Measurements from ENCODE around the gene PNPLA1.

DNA sequence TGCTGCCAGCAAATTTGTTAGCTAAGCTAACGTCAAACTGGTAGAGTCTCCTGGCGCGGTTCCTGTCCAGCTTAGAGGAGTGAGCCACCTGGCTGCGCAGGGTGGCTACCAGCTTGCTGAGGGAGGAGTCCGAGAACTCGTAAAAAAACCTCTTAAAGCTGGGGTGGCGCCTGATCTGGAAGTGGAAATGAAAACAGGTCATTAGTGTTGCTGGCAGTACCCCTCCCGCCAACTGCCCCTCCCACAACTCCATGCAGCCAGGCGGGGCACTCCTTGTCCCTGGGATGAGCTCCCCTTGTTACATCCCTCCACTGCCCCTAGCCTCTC, 49.5 kb downstream of the PNPLA1 start:
- TF ChIP-seq CTCF (optimal IDR thresholded peaks at IDR 0.05 in 1 of 3, IDR thresholded peaks at IDR 0.05 in 1 of 3, conservative IDR thresholded peaks at IDR 0.05 in 1 of 3; ENCODE audit: extremely low read depth in 1 of 3, insufficient read depth in 2 of 3, low read length in 3 of 3): peak in 1 of 3 experiments; percentile 22
- no peak for TF ChIP-seq EZH2 (IDR thresholded peaks at IDR 0.05; ENCODE audit: low read length)

All from keratinocyte (primary cell).